ENCODE measurements around the gene STK16. TPM values are rescaled to one million over a fixed set of nuclear protein-coding genes. Genes with fewer than 3 reads are reported as not detected.

STK16 gene
- total RNA-seq, 1 donor from 2014 or later: 21.4 TPM

DNA sequence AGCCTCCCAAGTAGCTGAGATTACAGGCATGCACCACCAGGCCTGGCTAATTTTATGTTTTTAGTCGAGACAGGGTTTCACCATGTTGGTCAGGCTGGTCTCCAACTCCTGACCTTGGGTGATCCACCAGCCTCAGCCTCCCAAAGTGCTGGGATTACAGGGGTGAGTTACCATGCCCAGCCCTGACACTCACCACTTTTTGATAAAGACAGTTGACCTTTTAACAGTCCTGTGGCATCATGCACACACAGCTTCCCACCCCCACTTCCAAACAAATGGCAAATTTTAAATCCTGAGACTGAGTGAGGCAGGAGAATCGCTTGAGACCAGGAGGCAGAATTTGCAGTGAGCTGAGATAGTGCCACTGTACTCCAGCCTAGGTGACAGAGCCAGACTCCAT is 27.7 kb downstream of the STK16 start:
- no peak overlapping the region for H3K4me3 ChIP-seq
- DNase-seq: peak; percentile 15
- no peak for ATAC-seq
- H3K36me3 ChIP-seq: no peaks in the 10 kb centered on the region
- H3K9me3 ChIP-seq: no peaks in the 10 kb centered on the region
- H3K27ac ChIP-seq: no peak overlapping the region
- H3K27me3 ChIP-seq: no peaks in the 10 kb centered on the region
- TF ChIP-seq, protein P1, sequence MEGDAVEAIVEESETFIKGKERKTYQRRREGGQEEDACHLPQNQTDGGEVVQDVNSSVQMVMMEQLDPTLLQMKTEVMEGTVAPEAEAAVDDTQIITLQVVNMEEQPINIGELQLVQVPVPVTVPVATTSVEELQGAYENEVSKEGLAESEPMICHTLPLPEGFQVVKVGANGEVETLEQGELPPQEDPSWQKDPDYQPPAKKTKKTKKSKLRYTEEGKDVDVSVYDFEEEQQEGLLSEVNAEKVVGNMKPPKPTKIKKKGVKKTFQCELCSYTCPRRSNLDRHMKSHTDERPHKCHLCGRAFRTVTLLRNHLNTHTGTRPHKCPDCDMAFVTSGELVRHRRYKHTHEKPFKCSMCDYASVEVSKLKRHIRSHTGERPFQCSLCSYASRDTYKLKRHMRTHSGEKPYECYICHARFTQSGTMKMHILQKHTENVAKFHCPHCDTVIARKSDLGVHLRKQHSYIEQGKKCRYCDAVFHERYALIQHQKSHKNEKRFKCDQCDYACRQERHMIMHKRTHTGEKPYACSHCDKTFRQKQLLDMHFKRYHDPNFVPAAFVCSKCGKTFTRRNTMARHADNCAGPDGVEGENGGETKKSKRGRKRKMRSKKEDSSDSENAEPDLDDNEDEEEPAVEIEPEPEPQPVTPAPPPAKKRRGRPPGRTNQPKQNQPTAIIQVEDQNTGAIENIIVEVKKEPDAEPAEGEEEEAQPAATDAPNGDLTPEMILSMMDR (IDR thresholded peaks at IDR 0.05): no peak
- peaks cover 3% of the 10 kb centered on the region for H3K4me1 ChIP-seq
- intact Hi-C loops (cut with DNase I): no loop called here

DNA sequence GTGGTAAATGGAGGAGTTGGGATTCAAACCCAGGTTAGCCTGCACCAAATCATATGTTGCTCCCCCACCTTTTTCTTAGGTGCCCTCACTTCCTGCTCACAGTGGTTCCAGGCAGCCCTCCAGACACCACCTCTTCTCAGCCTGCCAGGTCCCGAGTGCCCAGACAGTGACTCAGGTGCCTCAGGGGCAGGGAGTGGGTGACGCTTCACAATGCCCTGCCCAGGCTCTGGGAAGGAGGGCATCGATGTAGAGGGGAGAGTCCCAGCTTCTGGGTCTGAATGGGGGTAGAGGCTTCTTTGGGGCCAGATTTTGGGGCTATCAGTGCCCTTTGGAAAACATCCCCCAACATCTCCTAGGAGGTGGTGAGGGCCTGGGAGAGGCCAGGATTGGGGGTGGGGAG is 28.7 kb downstream of the STK16 start:
- DNase-seq (peak; percentile 68), ATAC-seq (peak; percentile 39)
- H3K27me3 ChIP-seq: no peaks in the 10 kb centered on the region
- intact Hi-C loops (cut with DNase I): no loop called here
- H3K9me3 ChIP-seq: no peaks in the 10 kb centered on the region
- H3K4me3 ChIP-seq: no peak overlapping the region
- peak overlapping the region; percentile 77 for H3K27ac ChIP-seq
- H3K36me3 ChIP-seq: no peaks in the 10 kb centered on the region
- TF ChIP-seq, protein P1 (IDR thresholded peaks at IDR 0.05): no peak
- peaks cover 11% of the 10 kb centered on the region for H3K4me1 ChIP-seq

- Histone ChIP-seq H3K4me3 (no peak overlapping the region), H3K4me1 (peaks cover 11% of the 10 kb centered on the region), H3K36me3 (no peaks in the 10 kb centered on the region), H3K27me3 (no peaks in the 10 kb centered on the region), H3K9me3 (no peaks in the 10 kb centered on the region), H3K27ac (peak overlapping the region; percentile 77)
- ATAC-seq: peak; percentile 25
- intact Hi-C loops (cut with DNase I): no loop called here
- TF ChIP-seq, protein P1 (IDR thresholded peaks at IDR 0.05): no peak
- peak; percentile 63 for DNase-seq
Observed at GRCh38 chr2:219274361-219274921, 29.2 kb downstream of the STK16 start.

DNA sequence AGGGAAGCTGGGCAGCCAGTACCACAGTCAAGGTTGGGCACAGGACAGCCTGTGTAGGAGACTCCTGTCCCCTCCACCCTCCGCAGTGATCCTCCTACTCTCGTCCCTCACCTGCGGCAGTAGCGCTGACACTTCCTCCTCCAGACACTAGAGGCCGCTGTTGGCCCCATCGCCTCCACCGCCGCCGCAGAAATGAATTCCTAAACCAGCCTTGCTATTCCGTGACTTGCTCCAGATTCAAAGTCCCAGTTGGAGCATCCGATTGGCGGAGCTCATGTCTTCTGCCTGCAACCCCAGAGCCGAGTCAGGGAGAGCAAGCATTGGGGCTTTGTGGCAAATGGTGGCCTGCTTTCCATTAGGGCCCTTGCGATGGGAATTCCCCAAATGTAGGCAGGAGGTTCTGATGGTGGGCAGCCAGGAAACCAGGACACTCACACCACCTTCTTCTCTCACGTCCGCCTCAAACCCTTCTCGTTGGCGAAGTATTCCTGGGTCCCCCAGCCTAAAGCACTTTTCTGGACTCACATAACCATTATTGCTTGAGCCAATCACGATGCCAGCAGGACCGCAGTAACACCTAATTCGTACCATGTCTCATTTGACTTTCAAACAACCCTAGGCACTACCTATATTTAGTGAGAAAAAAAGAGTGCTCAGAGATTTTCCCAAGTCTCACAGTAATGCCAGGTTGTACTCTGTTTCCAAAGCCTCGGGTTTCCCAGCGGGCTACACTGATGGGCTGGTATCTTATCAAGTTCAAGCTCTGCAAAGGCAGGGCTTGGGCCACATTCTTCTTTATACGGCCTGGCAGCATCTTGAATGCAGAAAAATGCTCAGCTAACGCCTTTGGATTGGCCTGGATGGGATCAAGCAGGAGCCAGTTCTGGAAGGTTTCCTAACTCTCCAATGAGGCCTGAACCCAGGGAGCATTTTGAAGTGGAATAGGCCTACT is 32.7 kb downstream of the STK16 start:
- Histone ChIP-seq H3K27me3 (no peaks in the 10 kb centered on the region), H3K27ac (peak overlapping the region; percentile 99), H3K9me3 (no peaks in the 10 kb centered on the region), H3K4me1 (peaks cover 20% of the 10 kb centered on the region), H3K4me3 (no peak overlapping the region), H3K36me3 (peaks cover 27% of the 10 kb centered on the region)
- ATAC-seq: peak; percentile 72
- TF ChIP-seq, protein P1 (IDR thresholded peaks at IDR 0.05): peak; percentile 100
- peak; percentile 87 for DNase-seq
- intact Hi-C loops (cut with DNase I): no loop called here

- ATAC-seq (no peak), DNase-seq (no peak)
- peaks cover 20% of the 10 kb centered on the region for H3K4me1 ChIP-seq
- peak overlapping the region; percentile 99 for H3K27ac ChIP-seq
- H3K4me3 ChIP-seq: peak overlapping the region; percentile 88
- TF ChIP-seq, protein P1 (IDR thresholded peaks at IDR 0.05): no peak
- H3K36me3 ChIP-seq: peaks cover 34% of the 10 kb centered on the region
- intact Hi-C loops (cut with DNase I): no loop called here
- H3K9me3 ChIP-seq: no peaks in the 10 kb centered on the region
- H3K27me3 ChIP-seq: no peaks in the 10 kb centered on the region
Observed at GRCh38 chr2:219278655-219279150, 33.4 kb downstream of the STK16 start.
